ENCODE measurements around the gene BBOX1. TPM values are rescaled to one million over a fixed set of nuclear protein-coding genes. Genes with fewer than 3 reads are reported as not detected.
"Not testable (repeated sequence)": the region's sequence is repeated elsewhere in the genome, so short reads cannot be mapped to it uniquely, and the experiment has no call there.

The BBOX1 gene
- total RNA-seq, 2 donors from 2014 or later, result not detected

GRCh38 chr11:27085111-27085510 lies 44.5 kb downstream of the BBOX1 start:
- Histone ChIP-seq H3K36me3 (no peaks in the 10 kb centered on the region), H3K27ac (no peak overlapping the region), H3K4me3 (no peak overlapping the region), H3K27me3 (no peaks in the 10 kb centered on the region), H3K9ac (ENCODE audit: low read depth in 2 of 2, low read length in 2 of 2) (no peak overlapping the region), H3K9me3 (no peaks in the 10 kb centered on the region), H3K4me1 (no peaks in the 10 kb centered on the region)
- TF ChIP-seq CTCF (IDR thresholded peaks at IDR 0.05), result no peak
- intact Hi-C loops (cut with DNase I), result no loop called here
- no peak for DNase-seq

- no peaks in the 10 kb centered on the region for H3K27me3 ChIP-seq
- no peak overlapping the region for H3K27ac ChIP-seq
- DNase-seq, result no peak
- no peaks in the 10 kb centered on the region for H3K9me3 ChIP-seq
- no peak for TF ChIP-seq CTCF (IDR thresholded peaks at IDR 0.05)
- no peak overlapping the region for H3K9ac ChIP-seq (ENCODE audit: low read depth in 2 of 2, low read length in 2 of 2)
- no peaks in the 10 kb centered on the region for H3K4me1 ChIP-seq
- intact Hi-C loops (cut with DNase I), result no loop called here
- H3K36me3 ChIP-seq, result no peaks in the 10 kb centered on the region
- no peak overlapping the region for H3K4me3 ChIP-seq
These were observed 45.0 kb downstream of the BBOX1 start for GRCh38 chr11:27085605-27086004.

GRCh38 chr11:27087432-27087831 lies 46.8 kb downstream of the BBOX1 start:
- H3K27me3 ChIP-seq, result no peaks in the 10 kb centered on the region
- no peak overlapping the region for H3K4me3 ChIP-seq
- DNase-seq, result no peak
- H3K9ac ChIP-seq (ENCODE audit: low read depth in 2 of 2, low read length in 2 of 2), result no peak overlapping the region
- H3K27ac ChIP-seq, result no peak overlapping the region
- no peaks in the 10 kb centered on the region for H3K4me1 ChIP-seq
- H3K9me3 ChIP-seq, result no peaks in the 10 kb centered on the region
- TF ChIP-seq CTCF (IDR thresholded peaks at IDR 0.05), result no peak
- no peaks in the 10 kb centered on the region for H3K36me3 ChIP-seq
- intact Hi-C loops (cut with DNase I), result no loop called here

- Histone ChIP-seq H3K27ac (no peak overlapping the region), H3K36me3 (no peaks in the 10 kb centered on the region), H3K9me3 (no peaks in the 10 kb centered on the region), H3K4me1 (no peaks in the 10 kb centered on the region), H3K27me3 (no peaks in the 10 kb centered on the region), H3K4me3 (no peak overlapping the region), H3K9ac (ENCODE audit: low read depth in 2 of 2, low read length in 2 of 2) (no peak overlapping the region)
- intact Hi-C loops (cut with DNase I), result no loop called here
- TF ChIP-seq CTCF (IDR thresholded peaks at IDR 0.05), result no peak
- DNase-seq, result no peak
These were observed 47.7 kb downstream of the BBOX1 start for GRCh38 chr11:27088353-27088752.

- Histone ChIP-seq H3K9me3 (no peaks in the 10 kb centered on the region), H3K27ac (no peak overlapping the region), H3K4me3 (no peak overlapping the region), H3K36me3 (no peaks in the 10 kb centered on the region), H3K4me1 (no peaks in the 10 kb centered on the region), H3K27me3 (no peaks in the 10 kb centered on the region), H3K9ac (ENCODE audit: low read depth in 2 of 2, low read length in 2 of 2) (no peak overlapping the region)
- DNase-seq, result no peak
- no peak for TF ChIP-seq CTCF (IDR thresholded peaks at IDR 0.05)
- intact Hi-C loops (cut with DNase I), result no loop called here
These were observed 49.1 kb downstream of the BBOX1 start for GRCh38 chr11:27089746-27090145.

GRCh38 chr11:27090357-27090948 lies 49.8 kb downstream of the BBOX1 start:
- H3K4me1 ChIP-seq; intact Hi-C loops (cut with DNase I); H3K9ac ChIP-seq (ENCODE audit: low read depth in 2 of 2, low read length in 2 of 2); DNase-seq; H3K36me3 ChIP-seq; H3K27ac ChIP-seq; H3K27me3 ChIP-seq; H3K9me3 ChIP-seq; H3K4me3 ChIP-seq: not testable (repeated sequence)

Measured in colonic mucosa (tissue), 4 donors.